Glomerular visceral epithelial cell (primary cell): ENCODE results near the gene DLL1.

Source experiments
- DNase-seq: peaks from one replicate; pipeline ENCODE4 v3.0.0-alpha.2; 2016; ENCODE audit errors: extremely low spot score

DLL1 gene

DNA sequence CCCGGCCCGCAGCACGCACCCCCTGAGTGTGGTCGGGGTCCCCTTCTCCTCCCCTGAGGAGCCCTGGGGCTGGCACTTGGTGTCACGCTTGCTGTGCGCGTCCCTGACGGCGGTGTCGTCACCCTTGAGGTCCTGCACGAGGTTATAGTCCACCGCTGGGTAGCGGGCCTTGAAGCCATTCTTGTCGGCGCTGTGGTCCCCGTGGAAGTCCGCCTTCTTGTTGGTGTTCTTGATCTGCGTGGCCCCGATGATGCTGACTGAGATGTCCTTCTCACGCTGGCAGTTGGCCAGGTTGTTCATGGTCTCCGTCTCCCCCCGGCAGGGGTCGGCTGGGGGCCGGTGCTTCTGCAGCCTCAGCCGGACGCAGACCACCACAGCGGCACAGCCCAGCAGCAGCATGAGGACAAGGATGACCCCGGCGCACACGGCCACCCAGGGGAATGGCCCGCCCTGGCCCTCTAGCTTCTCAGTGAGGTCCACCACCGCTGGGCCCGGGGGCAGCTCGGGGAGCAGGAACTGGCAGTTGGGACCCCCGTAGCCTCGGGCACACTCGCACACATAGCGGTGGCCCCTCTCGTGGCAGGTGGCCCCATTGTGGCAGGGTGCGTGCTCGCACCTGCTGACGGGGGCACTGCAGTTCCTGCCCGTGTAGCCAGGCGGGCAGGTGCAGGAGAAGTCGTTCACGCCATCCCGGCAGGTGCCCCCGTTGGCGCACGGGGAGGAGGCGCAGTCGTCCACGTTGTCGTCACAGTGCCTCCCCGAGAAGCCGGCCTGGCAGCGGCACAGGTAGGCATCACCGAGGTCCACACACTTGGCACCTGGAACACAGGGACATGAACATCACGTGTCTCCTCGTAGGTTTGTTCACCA is 7.4 kb downstream of the DLL1 start:
- no peak for DNase-seq

- no peak for DNase-seq
Observed at GRCh38 chr6:170282512-170283158, 8.2 kb downstream of the DLL1 start.

- DNase-seq: no peak
Observed at GRCh38 chr6:170281331-170282292, 9.3 kb downstream of the DLL1 start.

- no peak for DNase-seq
Observed at GRCh38 chr6:170280689-170281045, 10.2 kb downstream of the DLL1 start.

DNA sequence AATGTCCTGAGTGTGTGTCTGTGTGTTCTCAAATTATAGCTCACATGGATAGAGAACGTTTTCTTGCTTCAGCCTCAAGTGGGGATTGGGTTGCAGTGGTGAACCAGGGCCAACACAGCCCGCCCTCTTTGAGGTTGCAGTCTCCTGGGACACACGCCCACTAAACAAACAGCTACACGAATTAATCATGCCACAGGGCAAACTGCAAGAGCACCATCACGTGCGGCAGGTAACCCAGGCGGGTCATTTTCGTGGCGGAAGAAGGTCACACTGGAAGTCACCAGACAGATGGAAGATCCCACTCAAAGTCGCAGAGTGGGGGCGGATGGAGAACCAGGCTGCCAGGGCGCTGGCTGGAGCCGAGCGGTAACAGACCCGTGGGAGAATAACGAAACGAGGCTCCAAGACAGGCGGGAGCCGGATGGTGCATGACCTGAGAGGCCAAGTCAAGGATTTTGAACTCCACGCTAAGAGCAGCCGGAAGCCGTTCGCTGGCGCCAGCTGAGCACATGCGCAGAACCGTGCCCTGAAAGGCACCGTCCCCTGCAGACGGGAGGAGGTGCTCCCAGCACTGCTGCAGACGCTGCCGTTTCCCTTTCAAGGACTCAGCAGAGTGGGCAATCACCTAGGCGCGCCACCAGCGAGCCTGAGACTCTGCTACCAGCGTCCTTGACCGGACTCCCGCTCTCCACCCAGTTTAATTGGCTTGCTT is 10.7 kb downstream of the DLL1 start:
- peak; percentile 28 for DNase-seq

DNA sequence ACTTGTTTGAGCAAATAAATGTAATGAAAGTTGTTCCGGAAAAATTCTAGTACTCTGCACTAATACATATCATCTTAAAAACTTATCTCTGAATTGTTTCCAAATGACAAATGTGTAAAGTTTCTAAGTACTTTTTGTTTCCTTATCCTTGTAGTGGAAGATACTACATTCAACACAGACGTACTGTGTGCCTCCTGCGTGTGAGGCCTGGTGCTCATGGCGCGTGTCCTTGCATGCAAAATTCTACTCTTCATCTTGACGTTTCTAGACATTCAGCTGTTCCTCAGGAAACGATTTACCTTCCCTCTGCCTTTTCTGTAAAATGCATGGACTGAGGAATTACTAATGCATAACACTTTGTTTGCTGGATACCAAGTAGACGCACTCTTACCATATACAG is 11.5 kb downstream of the DLL1 start:
- no peak for DNase-seq

DNA sequence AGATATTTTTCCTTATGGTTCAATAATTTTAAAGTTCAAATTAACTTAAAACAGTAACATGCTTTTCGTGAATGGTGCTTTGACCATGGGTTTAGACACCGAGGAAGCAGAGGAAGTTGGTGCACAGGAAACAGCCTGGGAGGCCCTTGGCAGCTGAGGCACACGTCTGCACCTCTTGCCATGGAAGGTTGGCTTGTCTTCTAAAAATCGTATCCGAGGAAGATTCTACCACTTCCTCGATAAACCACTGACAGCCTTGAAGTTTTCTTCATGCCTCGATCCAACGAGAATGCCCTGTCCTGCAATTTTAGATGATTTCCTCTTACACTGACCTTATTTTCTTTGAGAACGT is 12.2 kb downstream of the DLL1 start:
- no peak for DNase-seq

DNA sequence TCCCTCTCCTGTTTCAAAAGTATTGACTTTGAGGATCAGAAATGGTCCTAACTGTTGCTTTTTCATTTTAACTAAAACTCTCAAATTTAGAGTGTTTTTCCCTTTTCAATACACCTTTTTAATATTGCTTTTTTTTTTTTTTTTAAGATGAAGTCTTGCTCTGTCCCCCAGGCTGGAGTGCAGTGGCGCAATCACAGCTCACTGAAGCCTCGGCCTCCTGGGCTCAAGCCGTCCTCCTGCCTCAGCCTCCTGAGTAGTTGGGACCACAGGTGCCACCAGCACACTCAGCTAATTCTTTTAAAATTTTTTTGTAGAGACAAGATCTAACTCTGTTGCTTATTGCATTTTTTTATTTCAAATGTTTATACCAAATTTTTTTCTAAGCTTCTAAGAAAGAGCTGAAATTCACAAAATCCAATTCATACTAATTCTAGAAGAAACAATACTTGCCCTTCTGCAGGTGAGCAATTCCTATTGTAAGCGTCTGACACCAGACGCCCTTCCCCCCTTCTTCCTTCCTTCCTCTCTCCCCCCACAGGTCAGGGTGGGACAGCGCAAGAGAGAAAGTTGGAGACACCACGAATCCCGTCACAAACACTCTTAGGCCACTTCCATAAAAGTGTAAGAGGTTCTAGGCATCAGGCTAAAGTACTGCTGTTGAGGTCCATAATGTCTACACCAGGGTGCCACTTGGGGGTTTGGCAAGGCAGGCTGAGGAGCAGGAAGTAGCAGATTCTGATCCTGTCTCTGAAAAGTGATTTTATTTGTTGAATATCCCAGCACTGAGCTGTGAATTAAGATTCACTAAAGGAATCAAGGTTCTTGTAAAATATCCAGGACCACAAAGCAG is 12.8 kb downstream of the DLL1 start:
- DNase-seq: no peak

GRCh38 chr6:170276369-170277057 is 14.4 kb downstream of the DLL1 start:
- DNase-seq: no peak

DNA sequence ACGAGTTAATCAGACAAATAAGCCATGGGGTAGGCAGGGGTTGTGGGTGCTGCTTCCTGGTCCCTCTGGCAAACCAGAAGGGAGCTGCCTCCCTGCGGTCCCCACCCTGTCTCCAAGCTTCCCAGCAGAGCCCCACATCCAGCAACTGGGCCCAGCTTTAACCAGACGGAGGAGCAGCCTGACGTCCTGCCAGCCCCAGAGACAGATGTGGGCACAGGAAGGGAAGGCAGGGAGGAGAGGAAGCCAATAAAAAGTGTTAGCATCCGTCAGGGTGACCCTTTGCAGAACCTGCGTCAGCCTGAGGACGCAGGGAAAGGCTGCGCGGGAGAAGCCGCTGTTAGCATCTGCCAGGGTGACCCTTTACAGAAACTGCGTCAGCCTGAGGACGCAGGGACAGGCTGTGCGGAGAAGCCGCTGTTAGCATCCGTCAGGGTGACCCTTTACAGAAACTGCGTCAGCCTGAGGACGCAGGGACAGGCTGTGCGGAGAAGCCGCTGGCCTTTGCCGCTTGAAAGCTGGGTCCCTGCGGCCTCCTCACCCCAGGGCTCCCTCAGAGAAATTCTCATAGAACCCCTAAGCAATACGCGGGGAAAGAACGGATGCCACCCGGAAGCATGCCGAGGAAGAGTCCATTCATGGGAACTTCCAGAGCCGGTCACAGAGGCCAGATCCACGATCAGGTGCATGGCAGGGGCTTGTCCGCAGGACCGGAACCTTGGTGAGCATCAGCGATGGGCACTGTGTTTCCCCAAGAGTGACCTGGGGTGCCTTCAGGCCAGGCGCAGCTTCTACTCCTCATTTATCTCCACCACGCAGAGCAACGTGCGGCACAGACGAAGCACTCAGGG is 15.9 kb downstream of the DLL1 start:
- no peak for DNase-seq

GRCh38 chr6:170273681-170274080 is 17.2 kb downstream of the DLL1 start:
- no peak for DNase-seq

DNA sequence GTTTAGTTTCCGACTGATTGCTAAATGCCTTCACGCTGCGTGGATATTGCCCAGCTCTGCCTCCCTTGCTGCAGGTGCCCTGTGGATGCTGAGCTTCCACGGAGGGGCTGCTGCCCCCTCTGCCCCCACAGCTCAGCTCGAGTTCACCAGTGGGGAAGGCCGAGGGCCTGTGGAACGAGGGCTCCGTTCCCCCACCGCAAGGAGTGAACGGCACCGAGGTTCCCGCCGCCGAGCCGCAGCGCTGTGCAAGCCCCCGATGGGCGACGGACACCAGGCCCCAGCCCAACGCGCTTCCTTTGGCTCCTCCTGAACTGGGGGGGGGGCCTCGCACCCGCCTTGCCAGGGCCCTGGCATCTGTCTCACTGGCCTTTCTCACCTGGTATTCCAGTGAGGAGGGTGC is 17.7 kb downstream of the DLL1 start:
- no peak for DNase-seq

DNA sequence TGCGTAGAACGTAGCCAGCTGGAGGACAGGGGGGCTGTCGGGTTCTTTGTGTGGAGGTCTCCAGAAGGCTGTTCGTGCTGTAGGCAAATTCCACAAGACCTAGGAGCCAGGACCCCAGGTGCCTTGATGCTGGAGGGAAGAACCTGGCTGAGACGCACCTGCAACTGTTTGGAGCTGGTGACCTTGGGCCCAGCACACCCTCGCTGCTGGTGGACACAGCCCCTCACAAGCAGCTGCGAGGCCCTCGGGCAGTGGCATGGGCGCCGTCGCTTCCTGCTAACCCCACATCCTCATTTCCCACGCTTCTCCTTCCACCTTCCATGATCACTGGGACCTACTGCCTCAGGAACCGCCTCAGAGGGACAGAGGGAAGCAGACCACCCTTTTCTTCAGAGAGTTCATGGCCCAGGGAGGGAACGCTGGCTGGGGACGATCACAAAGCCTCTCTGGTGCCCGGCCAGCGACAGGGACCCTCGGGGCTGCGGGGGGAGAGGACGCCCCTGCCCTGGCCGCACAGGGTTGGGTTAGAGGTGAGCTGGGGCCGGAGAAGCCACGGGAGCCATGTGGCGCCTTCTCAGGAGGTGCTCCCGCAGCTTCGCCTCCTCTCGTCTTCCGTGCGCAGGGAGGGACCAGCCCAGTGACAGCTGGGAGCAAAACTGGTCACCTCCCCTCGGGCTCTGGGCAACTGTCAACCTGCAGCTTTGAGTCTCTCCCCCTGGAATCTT is 18.4 kb downstream of the DLL1 start:
- no peak for DNase-seq

DNA sequence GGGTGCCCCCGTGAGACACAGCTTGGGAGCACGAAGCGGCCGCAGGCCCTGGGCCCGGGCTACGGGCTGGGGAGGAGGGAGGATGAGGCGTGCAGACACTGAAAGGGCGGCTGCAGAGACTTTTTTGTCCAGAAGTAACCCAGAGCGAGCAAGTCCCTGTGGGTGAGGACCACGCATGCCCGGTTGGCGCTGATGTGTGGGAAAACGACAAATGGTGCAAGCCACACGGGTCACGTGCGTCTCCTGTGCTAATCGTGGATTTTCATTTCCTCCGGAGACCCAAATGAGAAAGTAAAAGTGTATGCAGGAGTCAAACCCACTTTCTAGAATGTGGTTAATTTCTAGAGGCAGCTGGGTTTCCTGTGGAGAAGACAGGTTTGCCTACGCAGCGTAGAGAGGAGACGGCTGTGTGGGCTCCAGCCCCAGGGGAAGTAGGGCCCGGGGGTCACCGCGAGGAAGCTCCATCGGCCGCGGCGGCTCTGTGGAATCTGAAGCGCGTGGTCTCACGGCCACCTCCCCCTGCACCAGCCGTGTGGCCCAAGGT is 19.0 kb downstream of the DLL1 start:
- no peak for DNase-seq

- DNase-seq: no peak
Observed at GRCh38 chr6:170270984-170271593, 19.8 kb downstream of the DLL1 start.

DNA sequence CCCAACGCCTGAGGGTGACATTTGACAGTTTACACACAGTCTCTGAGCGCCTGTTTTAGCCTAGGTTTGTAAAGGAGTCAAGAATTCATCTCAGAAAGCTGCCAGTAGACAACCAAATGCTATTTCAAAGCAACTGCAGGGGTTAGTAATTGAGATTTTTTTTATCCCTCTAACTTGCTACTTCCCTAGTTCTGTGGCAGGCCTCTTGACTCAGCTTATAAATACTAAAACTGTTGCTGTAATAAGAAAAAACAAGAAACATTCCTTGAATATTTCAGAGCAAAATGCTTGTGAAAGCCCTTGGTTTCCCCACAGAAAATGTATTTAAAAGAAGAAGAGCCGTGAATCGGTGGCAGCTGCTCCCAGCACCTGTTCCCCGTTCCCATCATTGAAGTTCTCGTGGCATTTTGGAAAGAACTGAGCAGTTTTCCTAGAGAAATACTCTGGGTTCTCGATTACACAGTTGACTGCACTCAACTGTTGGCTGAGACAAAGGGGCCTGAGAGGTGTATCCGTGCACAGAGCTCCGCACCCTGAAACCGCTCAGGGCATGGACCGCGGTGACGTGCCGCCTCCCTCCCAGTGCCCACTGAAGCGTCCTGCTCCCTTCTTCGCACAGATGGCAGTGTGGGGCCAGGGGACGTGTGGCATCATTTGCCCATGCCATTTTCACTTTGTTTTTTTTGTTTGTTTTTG is 20.9 kb downstream of the DLL1 start:
- DNase-seq: no peak

- DNase-seq: no peak
Observed at GRCh38 chr6:170269151-170269845, 21.6 kb downstream of the DLL1 start.
